GM10847 (cell line): ENCODE data around the gene SH3RF1.

ENCODE experiments used
- POLR2A ChIP-seq: IDR thresholded peaks from 2 replicates; pipeline ENCODE4 v1.6.1; 2011; ENCODE audit not compliant: insufficient read length; ENCODE audit errors: extremely low read depth

The SH3RF1 gene

GRCh38 chr4:169202145-169202699 is 68.5 kb downstream of the SH3RF1 start:
- TF ChIP-seq POLR2A, result no peak

- no peak for TF ChIP-seq POLR2A
These were observed 69.3 kb downstream of the SH3RF1 start for GRCh38 chr4:169201222-169202144.

- TF ChIP-seq POLR2A, result no peak
These were observed 70.3 kb downstream of the SH3RF1 start for GRCh38 chr4:169200361-169201030.

- no peak for TF ChIP-seq POLR2A
These were observed 71.6 kb downstream of the SH3RF1 start for GRCh38 chr4:169199184-169199583.

GRCh38 chr4:169198167-169198566 is 72.6 kb downstream of the SH3RF1 start:
- TF ChIP-seq POLR2A, result no peak

GRCh38 chr4:169195032-169195431 is 75.7 kb downstream of the SH3RF1 start:
- TF ChIP-seq POLR2A, result no peak

- TF ChIP-seq POLR2A, result no peak
These were observed 81.4 kb downstream of the SH3RF1 start for GRCh38 chr4:169189372-169189771.

GRCh38 chr4:169188204-169188603 is 82.6 kb downstream of the SH3RF1 start:
- no peak for TF ChIP-seq POLR2A

- TF ChIP-seq POLR2A, result no peak
These were observed 85.4 kb downstream of the SH3RF1 start for GRCh38 chr4:169185133-169185956.

GRCh38 chr4:169184686-169185085 is 86.1 kb downstream of the SH3RF1 start:
- no peak for TF ChIP-seq POLR2A

- no peak for TF ChIP-seq POLR2A
These were observed 86.5 kb downstream of the SH3RF1 start for GRCh38 chr4:169184236-169184635.

- TF ChIP-seq POLR2A, result no peak
These were observed 87.2 kb downstream of the SH3RF1 start for GRCh38 chr4:169183581-169183980.

- TF ChIP-seq POLR2A, result no peak
These were observed 90.9 kb downstream of the SH3RF1 start for GRCh38 chr4:169179609-169180521.

- TF ChIP-seq POLR2A, result no peak
These were observed 95.3 kb downstream of the SH3RF1 start for GRCh38 chr4:169175476-169175875.
